22Rv1 (cell line): ENCODE data around the gene HSBP1L1.

Experiments
- CTCF ChIP-seq: fragments of 450-650 bp; IDR thresholded peaks from 2 replicates; pipeline ENCODE4 v1.5.1; 2017; ENCODE audit warnings: mild to moderate bottlenecking
- ZFX ChIP-seq: fragments of 450-650 bp; IDR thresholded peaks from 2 replicates; pipeline ENCODE4 v1.6.1; 2017; ENCODE audit warnings: antibody characterized with exemption, borderline replicate concordance

GRCh38 chr18:79971211-79971952, 6.9 kb downstream of the HSBP1L1 start:
- TF ChIP-seq CTCF (no peak), ZFX (no peak)
